Measurements from ENCODE around the gene OR5K1.

Gene OR5K1

DNA sequence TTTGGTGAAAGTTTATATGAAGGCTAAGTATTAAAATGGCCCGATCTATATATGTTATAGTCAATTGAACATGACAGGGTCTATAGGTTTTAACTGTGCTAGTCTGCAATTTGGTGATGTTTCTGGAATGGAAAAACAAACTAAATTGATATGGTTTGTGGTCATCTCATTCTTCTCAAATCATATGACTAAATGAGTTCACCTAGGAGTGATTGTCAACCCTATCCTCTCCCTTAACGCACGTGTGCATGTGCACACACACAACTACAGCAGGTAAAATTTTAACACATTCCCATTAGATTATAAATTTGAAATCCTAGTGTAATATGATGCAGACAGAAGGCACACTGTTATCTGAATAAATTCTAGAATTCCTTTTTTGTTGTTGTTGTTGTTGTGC lies 50.7 kb downstream of the OR5K1 start:
- DNase-seq (ENCODE audit: low read depth in 1 of 2, low spot score in 1 of 2) = no peak

DNA sequence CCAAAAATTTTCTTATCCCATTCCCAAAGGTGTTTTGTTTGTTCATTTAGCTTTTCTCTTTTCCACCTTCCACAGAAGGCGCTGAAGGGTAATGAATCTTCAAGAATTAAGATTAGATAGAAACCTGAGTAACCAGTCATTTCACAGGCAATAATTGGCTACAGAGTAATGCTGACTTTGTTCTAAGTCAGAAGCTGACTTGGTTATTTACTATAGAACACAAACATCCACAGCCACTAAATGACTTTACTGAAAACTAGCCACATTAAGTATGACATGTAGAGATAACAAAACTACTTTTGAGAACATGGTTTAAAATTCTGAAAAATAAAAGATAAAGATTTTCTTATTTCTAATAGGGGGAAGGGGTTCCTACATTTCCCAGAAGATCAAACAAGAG lies 51.9 kb downstream of the OR5K1 start:
- no peak for DNase-seq (ENCODE audit: low read depth in 1 of 2, low spot score in 1 of 2)

DNA sequence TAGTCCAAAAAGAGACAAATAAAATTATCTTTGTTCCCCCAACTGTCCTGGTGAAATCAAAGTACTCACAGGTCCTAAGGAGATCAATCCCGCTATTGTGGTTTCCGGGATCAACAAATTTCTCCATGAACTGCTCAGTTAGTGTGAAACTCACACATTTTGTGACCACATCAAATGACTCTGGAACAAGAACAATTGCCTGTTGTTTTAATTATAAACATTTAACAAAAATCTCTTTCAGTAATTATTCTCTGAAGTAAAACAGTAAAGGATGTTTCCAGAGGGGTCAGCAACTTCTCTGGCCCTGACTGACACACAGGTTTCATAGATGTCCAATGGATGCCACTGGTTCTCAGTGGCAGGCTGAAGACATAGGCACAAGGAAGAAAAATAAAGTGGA lies 55.8 kb downstream of the OR5K1 start:
- no peak for DNase-seq (ENCODE audit: low read depth in 1 of 2, low spot score in 1 of 2)

DNA sequence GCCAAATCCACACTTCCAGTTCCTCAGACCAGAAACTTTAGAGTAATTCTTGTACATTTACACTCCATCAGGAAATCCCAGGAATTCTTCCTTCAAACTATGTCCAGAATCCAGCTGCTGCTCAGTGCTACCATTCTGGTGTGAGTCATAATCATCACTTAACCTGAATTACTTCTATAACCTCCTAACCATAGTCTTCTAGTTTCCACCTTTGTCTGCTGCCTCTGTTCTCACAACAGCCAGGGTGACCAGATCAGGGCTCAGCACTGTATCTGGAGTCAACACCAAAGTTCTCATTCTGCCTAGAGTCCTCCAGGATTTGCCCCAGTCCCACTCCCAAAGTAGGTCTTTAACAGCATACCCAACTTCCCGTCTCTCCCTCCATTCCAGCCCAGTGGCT lies 56.4 kb downstream of the OR5K1 start:
- no peak for DNase-seq (ENCODE audit: low read depth in 1 of 2, low spot score in 1 of 2)

DNA sequence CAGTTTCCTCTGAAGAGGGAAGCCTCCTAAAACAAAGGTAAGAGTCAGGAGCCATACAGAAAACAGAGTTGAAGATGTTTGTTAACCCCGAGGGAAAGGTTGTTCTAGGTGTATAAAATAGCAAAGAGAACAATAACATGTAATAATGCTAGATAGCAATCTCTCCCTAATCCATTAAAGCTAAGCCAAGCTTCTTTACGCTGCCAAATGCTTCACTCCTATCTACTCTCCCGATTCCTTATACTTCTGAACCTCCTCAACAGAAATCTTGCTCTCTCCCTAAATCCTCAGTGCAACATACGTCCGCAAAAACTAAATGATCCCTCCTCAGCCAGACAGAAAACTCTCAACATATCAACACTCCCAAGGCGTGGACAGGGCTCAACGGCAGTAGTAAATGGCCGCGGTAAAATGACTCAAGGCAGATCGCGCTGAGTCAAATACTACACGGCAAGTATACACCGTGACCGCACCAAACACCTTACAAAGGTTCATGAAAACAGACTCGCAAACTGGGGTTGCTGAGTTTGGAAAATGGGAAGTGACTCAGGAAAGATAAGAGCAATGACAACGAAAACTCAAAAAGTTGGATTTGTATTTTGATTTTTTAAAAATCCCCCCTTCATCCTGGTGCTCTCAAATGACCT lies 59.0 kb downstream of the OR5K1 start:
- DNase-seq (ENCODE audit: low read depth in 1 of 2, low spot score in 1 of 2) = peak; percentile 33 to 64

Measured in activated CD4-positive, alpha-beta T cell treated with anti-CD3 and anti-CD28 coated beads, Interleukin-2, amount 50 U/mL, for 24 hours (primary cell).